GM23338 (cell line): ENCODE measurements around the gene GPC6. TPM values are rescaled to one million over a fixed set of nuclear protein-coding genes. Genes with fewer than 3 reads are reported as not detected.

ENCODE experiments used
- ATAC-seq: fragments of 200-7000 bp; cut with Tn5 transposase; 3 replicates; pipeline ENCODE4 v1.9.1; 2020
- DNase-seq: peaks from one replicate; pipeline ENCODE4 v3.0.0-alpha.2; 2015; ENCODE audit warnings: low spot score
- H2AFZ ChIP-seq: fragments of 200-600 bp; sonication (generic); 2 replicates; pipeline ENCODE4 v1.8.0; 2016; ENCODE audit warnings: antibody characterized with exemption, mild to moderate bottlenecking, moderate library complexity
- H3F3A ChIP-seq: fragments of 200-600 bp; sonication (generic); replicated peaks from 2 replicates; pipeline ENCODE4 v1.8.0; 2017; ENCODE audit warnings: antibody characterized with exemption, mixed run types, low read depth
- H3K27ac ChIP-seq: fragments of 200-600 bp; sonication (generic); 2 replicates; pipeline ENCODE4 v1.6.1; 2016; ENCODE audit warnings: low read depth
- H3K27me3 ChIP-seq: fragments of 200-600 bp; sonication (generic); 2 replicates; pipeline ENCODE4 v1.8.0; 2016; ENCODE audit warnings: mild to moderate bottlenecking, mixed run types, moderate library complexity; ENCODE audit not compliant: insufficient read depth
- H3K36me3 ChIP-seq: fragments of 200-600 bp; sonication (generic); 2 replicates; pipeline ENCODE4 v1.8.0; 2016; ENCODE audit warnings: mild to moderate bottlenecking; ENCODE audit not compliant: insufficient read depth
- H3K4me1 ChIP-seq: fragments of 200-600 bp; sonication (generic); 2 replicates; pipeline ENCODE4 v1.8.0; 2016; ENCODE audit warnings: mild to moderate bottlenecking, moderate library complexity; ENCODE audit not compliant: insufficient read depth
- H3K4me2 ChIP-seq: fragments of 200-600 bp; sonication (generic); 2 replicates; pipeline ENCODE4 v1.7.1; 2017; ENCODE audit warnings: mixed run types
- H3K4me3 ChIP-seq: fragments of 200-600 bp; sonication (generic); 2 replicates; pipeline ENCODE4 v1.6.1; 2016; ENCODE audit warnings: mixed run types
- H3K79me2 ChIP-seq: fragments of 200-600 bp; sonication (generic); replicated peaks from 2 replicates; pipeline ENCODE4 v1.8.0; 2017; ENCODE audit warnings: mild to moderate bottlenecking; ENCODE audit not compliant: insufficient read depth
- H3K9me2 ChIP-seq: fragments of 200-600 bp; sonication (generic); 2 replicates; pipeline ENCODE4 v1.8.0; 2017; ENCODE audit not compliant: insufficient read depth
- H4K20me1 ChIP-seq: fragments of 200-600 bp; sonication (generic); replicated peaks from 2 replicates; pipeline ENCODE4 v1.8.0; 2017; ENCODE audit warnings: mild to moderate bottlenecking; ENCODE audit not compliant: insufficient read depth
- H3K27ac Mint-ChIP-seq: 2 replicates; pipeline ENCODE4 v1.8.0; 2020; ENCODE audit warnings: inconsistent platforms, mild to moderate bottlenecking, moderate library complexity, mixed read lengths
- H3K27me3 Mint-ChIP-seq: 3 replicates; pipeline ENCODE4 v1.8.0; 2022; ENCODE audit warnings: low read depth, mild to moderate bottlenecking, moderate library complexity, mixed read lengths, inconsistent platforms; ENCODE audit not compliant: insufficient read depth, poor library complexity
- H3K36me3 Mint-ChIP-seq: 3 replicates; pipeline ENCODE4 v1.8.0; 2021; ENCODE audit warnings: low read depth, mild to moderate bottlenecking, inconsistent platforms, moderate library complexity, mixed read lengths
- H3K4me1 Mint-ChIP-seq: 3 replicates; pipeline ENCODE4 v1.8.0; 2020; ENCODE audit warnings: mild to moderate bottlenecking, inconsistent platforms, mixed read lengths
- H3K4me3 Mint-ChIP-seq: 3 replicates; pipeline ENCODE4 v1.8.0; 2021; ENCODE audit warnings: moderate library complexity, mild to moderate bottlenecking, inconsistent platforms, mixed read lengths
- H3K9me3 Mint-ChIP-seq: 3 replicates; pipeline ENCODE4 v1.8.0; 2020; ENCODE audit warnings: moderate library complexity, mild to moderate bottlenecking, inconsistent platforms, mixed read lengths
- CREB1 ChIP-seq: fragments of 250-450 bp; sonication (Bioruptor Pico); IDR thresholded peaks from 2 replicates; pipeline ENCODE4 v1.5.0; 2020; ENCODE audit warnings: low read depth, mild to moderate bottlenecking, moderate library complexity
- CTCF ChIP-seq, 2 experiments: fragments of 200-600 bp in 1 of 2; sonication (generic) in 1 of 2; conservative IDR thresholded peaks; 2 replicates each; pipeline versions ENCODE4 v1.5.1 to v1.6.1; 2016 to 2017; ENCODE audit warnings: antibody characterized with exemption in 2 of 2, low read depth in 2 of 2, mild to moderate bottlenecking in 2 of 2, moderate library complexity in 1 of 2
- ETS1 ChIP-seq: IDR thresholded peaks from 2 replicates; pipeline ENCODE4 v1.6.1; 2016; ENCODE audit warnings: antibody characterized with exemption
- EZH2 ChIP-seq: fragments of 200-600 bp; sonication (generic); IDR thresholded peaks from one replicate; pipeline ENCODE4 v1.8.0; 2017; ENCODE audit warnings: antibody characterized with exemption, mild to moderate bottlenecking, low read depth; ENCODE audit not compliant: unreplicated experiment
- EZH2phosphoT487 ChIP-seq: fragments of 200-600 bp; sonication (generic); IDR thresholded peaks from one replicate; pipeline ENCODE4 v1.8.1; 2018; ENCODE audit warnings: antibody characterized with exemption; ENCODE audit not compliant: unreplicated experiment
- JUNB ChIP-seq: IDR thresholded peaks from one replicate; pipeline ENCODE4 v1.6.1; 2016; ENCODE audit warnings: antibody characterized with exemption; ENCODE audit not compliant: unreplicated experiment
- NANOG ChIP-seq: IDR thresholded peaks from 2 replicates; pipeline ENCODE4 v1.6.1; 2016; ENCODE audit warnings: antibody characterized with exemption, borderline replicate concordance
- POLR2AphosphoS5 ChIP-seq: IDR thresholded peaks from 2 replicates; pipeline ENCODE4 v1.6.1; 2016; ENCODE audit warnings: antibody characterized with exemption, low read depth
- REST ChIP-seq: IDR thresholded peaks from one replicate; pipeline ENCODE4 v1.6.1; 2018; ENCODE audit warnings: antibody characterized with exemption; ENCODE audit not compliant: unreplicated experiment
- ZNF114 ChIP-seq: fragments of 250-450 bp; sonication (Bioruptor Pico); IDR thresholded peaks from 2 replicates; pipeline ENCODE4 v1.5.0; 2020; ENCODE audit warnings: mild to moderate bottlenecking, moderate library complexity
- ZNF331 ChIP-seq: fragments of 250-450 bp; sonication (Bioruptor Pico); IDR thresholded peaks from 2 replicates; pipeline ENCODE4 v1.5.0; 2020; ENCODE audit warnings: low read depth, mild to moderate bottlenecking, moderate library complexity
- ZNF462 ChIP-seq: fragments of 250-450 bp; sonication (Bioruptor Pico); IDR thresholded peaks from 2 replicates; pipeline ENCODE4 v1.5.0; 2020; ENCODE audit warnings: mild to moderate bottlenecking, moderate library complexity
- polyA plus RNA-seq: library from polyadenylated mRNA; unstranded; fragments of >200 nt; fragmentation: Nextera tagmentation; extraction: Ambion mirVana; gene quantifications from 2 replicates; pipeline ENCODE4 v1.2.1, GENCODE V29; 2016
- total RNA-seq: library from RNA; depleted of rRNA; stranded (reverse); fragments of >200 nt; shearing (Covaris generic); gene quantifications from 2 replicates; pipeline ENCODE4 v1.2.3, GENCODE V29; 2014

Gene GPC6
- total and polyA plus RNA-seq, 2 experiments from 2014 or later, result 6.4 to 28.6 TPM

GRCh38 chr13:94028234-94028633, 801.6 kb downstream of the GPC6 start:
- DNase-seq, result no peak
- H3K36me3 Mint-ChIP-seq, result no peaks in the 10 kb centered on the region
- Histone ChIP-seq H3K4me1 (peaks cover 4% of the 10 kb centered on the region; the same call in 1 of the 2 replicates), H2AFZ (no peak overlapping the region), H3K27ac (no peak overlapping the region), H3K36me3 (no peaks in the 10 kb centered on the region), H3F3A (no peaks in the 10 kb centered on the region), H3K4me2 (no peak overlapping the region), H3K9me2 (no peaks in the 10 kb centered on the region), H4K20me1 (no peaks in the 10 kb centered on the region), H3K79me2 (no peaks in the 10 kb centered on the region), H3K27me3 (no peaks in the 10 kb centered on the region), H3K4me3 (no peak overlapping the region)
- H3K27me3 Mint-ChIP-seq, result peaks cover 2% of the 10 kb centered on the region
- peaks cover 12% of the 10 kb centered on the region for H3K4me1 Mint-ChIP-seq
- no peaks in the 10 kb centered on the region for H3K9me3 Mint-ChIP-seq
- no peak overlapping the region for H3K27ac Mint-ChIP-seq
- no peak for ATAC-seq
- H3K4me3 Mint-ChIP-seq, result no peak overlapping the region
- no peak for TF ChIP-seq ETS1
- no peak for TF ChIP-seq POLR2AphosphoS5
- no peak for TF ChIP-seq EZH2
- no peak for TF ChIP-seq ZNF114 (CRISPR knock-in tag)
- TF ChIP-seq CTCF (conservative IDR thresholded peaks at IDR 0.05; ENCODE audit: low read depth in 2 of 2), result no peak
- no peak for TF ChIP-seq JUNB
- no peak for TF ChIP-seq NANOG
- TF ChIP-seq CREB1 (CRISPR knock-in tag), result no peak
- TF ChIP-seq REST, result no peak
- no peak for TF ChIP-seq ZNF462 (CRISPR knock-in tag)
- TF ChIP-seq EZH2phosphoT487, result no peak
- no peak for TF ChIP-seq ZNF331 (CRISPR knock-in tag)
